K562 (cell line): ENCODE measurements around the gene RBBP4. TPM values are rescaled to one million over a fixed set of nuclear protein-coding genes. Genes with fewer than 3 reads are reported as not detected.

Experiments used
- EGR1 ChIP-seq: fragments of 450-650 bp; conservative IDR thresholded peaks from 2 replicates; pipeline ENCODE4 v1.6.1; 2017; ENCODE audit warnings: mild to moderate bottlenecking
- FOXP1 ChIP-seq: sonication (generic); formaldehyde crosslinking; IDR thresholded peaks from 2 replicates; pipeline ENCODE4 v1.8.0; 2022; ENCODE audit warnings: mild to moderate bottlenecking, missing genetic modification reagents
- GATAD2B ChIP-seq: fragments of 450-650 bp; IDR thresholded peaks from 2 replicates; pipeline ENCODE4 v1.6.1; 2017; ENCODE audit warnings: mild to moderate bottlenecking, borderline replicate concordance
- KLF13 ChIP-seq: fragments of 450-650 bp; IDR thresholded peaks from 2 replicates; pipeline ENCODE4 v1.6.1; 2016; ENCODE audit warnings: missing genetic modification characterization, low read depth, mild to moderate bottlenecking, missing compliant biosample characterization, moderate library complexity, borderline replicate concordance
- RNF2 ChIP-seq: sonication (generic); IDR thresholded peaks from 2 replicates; pipeline ENCODE4 v1.6.1; 2016
- ZBTB7A ChIP-seq: IDR thresholded peaks from 2 replicates; pipeline ENCODE4 v1.6.1; 2011; ENCODE audit warnings: low read depth, mild to moderate bottlenecking, low read length, moderate library complexity, borderline replicate concordance; ENCODE audit not compliant: control insufficient read depth
- ZNF143 ChIP-seq: sonication (generic); formaldehyde crosslinking; IDR thresholded peaks from 2 replicates; pipeline ENCODE4 v1.9.0; 2022; ENCODE audit warnings: mild to moderate bottlenecking, missing genetic modification reagents
- ZNF24 ChIP-seq: fragments of 450-650 bp; IDR thresholded peaks from 2 replicates; pipeline ENCODE4 v1.6.1; 2016
- polyA plus RNA-seq, 8 experiments: library from polyadenylated mRNA; depleted of rRNA in 4 of 8; stranded (reverse) in 5 of 8; unstranded in 3 of 8; fragments of >200 nt; fragmentation: Nextera tagmentation in 2 of 8; fragmentation: Illumina TruSeq in 1 of 8; extraction: Ambion mirVana in 2 of 8; extraction: Trizol in 1 of 8; gene quantifications; 2 replicates each; pipeline versions ENCODE4 v1.2.1 to v1.2.3, GENCODE V29; 2011 to 2014; ENCODE audit warnings: inconsistent platforms in 1 of 8, missing spikeins in 1 of 8
- total RNA-seq, 7 experiments: library from RNA; depleted of rRNA in 6 of 7; stranded (reverse); fragments of >200 nt in 6 of 7; fragmentation: Illumina TruSeq in 2 of 7; extraction: Trizol in 2 of 7; gene quantifications; 2 replicates each; pipeline versions ENCODE4 v1.2.1 to v1.2.3, GENCODE V29; 2011 to 2021; ENCODE audit warnings: low replicate concordance in 1 of 7
- TF ChIP-seq, protein P1 (sequence below), 3 experiments: IDR thresholded peaks in 2 of 3; conservative IDR thresholded peaks in 1 of 3; 2 replicates each; pipeline ENCODE4 v1.5.1; 2011 to 2012; ENCODE audit warnings: low read length in 3 of 3, mild to moderate bottlenecking in 3 of 3, control low read depth in 2 of 3, improper control_type of control experiment in 1 of 3, inconsistent platforms in 1 of 3, low read depth in 1 of 3, mixed read lengths in 1 of 3, moderate library complexity in 1 of 3; ENCODE audit not compliant: insufficient read depth in 2 of 3

The RBBP4 gene
- total and polyA plus RNA-seq, 9 of the 15 experiments (the other 6 are each of a cell fraction or from before 2014, with no cell fraction given), result 185 to 409 (median 259) TPM

DNA sequence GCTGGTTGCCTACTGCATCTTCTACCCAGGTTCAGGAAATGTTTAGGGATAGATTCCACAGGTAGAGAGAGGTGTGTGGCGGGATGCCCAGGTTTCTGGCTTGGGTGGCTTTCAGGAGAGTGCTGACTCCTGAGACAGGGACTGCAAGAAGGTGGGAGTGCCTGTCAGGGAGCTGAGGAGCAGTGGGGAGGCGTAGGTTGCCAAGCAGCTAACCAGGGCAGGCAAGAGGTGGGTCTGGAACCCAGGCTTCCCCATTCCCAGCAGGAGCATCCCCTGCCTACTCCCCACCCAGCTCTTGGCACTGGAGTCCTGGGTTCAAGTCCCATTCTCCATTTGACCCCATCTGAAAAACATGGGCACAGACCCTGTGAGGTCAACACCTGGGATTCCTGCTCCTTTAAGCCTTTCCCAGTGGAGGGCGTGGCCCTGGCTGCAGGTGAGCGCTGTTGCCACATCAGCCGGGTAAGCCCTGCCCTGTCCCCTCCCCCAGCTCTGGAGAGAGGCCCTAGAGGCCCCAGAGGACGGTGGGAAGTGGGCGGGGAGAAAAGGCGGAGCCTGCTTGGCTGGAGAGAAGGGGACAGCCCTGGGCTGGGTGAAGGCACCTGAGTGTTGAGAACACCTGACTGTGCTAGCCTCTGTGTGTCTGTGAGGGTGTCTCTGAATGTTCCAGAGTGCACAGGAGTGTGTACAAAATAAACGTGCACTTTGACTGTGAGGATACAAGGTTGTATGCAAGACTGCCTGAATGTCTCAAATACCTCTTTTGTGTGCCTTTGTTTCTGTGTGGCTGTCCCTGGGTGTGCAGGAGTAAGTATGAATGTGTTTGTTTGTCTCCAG lies 65.5 kb downstream of the RBBP4 start (continued):
- TF ChIP-seq KLF13 (tag), result peak; percentile 86; the same call in 1 of the 2 replicates
- TF ChIP-seq, protein P1, sequence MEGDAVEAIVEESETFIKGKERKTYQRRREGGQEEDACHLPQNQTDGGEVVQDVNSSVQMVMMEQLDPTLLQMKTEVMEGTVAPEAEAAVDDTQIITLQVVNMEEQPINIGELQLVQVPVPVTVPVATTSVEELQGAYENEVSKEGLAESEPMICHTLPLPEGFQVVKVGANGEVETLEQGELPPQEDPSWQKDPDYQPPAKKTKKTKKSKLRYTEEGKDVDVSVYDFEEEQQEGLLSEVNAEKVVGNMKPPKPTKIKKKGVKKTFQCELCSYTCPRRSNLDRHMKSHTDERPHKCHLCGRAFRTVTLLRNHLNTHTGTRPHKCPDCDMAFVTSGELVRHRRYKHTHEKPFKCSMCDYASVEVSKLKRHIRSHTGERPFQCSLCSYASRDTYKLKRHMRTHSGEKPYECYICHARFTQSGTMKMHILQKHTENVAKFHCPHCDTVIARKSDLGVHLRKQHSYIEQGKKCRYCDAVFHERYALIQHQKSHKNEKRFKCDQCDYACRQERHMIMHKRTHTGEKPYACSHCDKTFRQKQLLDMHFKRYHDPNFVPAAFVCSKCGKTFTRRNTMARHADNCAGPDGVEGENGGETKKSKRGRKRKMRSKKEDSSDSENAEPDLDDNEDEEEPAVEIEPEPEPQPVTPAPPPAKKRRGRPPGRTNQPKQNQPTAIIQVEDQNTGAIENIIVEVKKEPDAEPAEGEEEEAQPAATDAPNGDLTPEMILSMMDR (IDR thresholded peaks at IDR 0.05 in 2 of 3, conservative IDR thresholded peaks at IDR 0.05 in 1 of 3; ENCODE audit: insufficient read depth in 2 of 3, low read depth in 1 of 3, low read length in 3 of 3), result peak in 1 of 3 experiments; percentile 23; a peak in 2 of 6 replicates
- no peak for TF ChIP-seq RNF2
- peak; percentile 33 for TF ChIP-seq EGR1
- peak; percentile 58; the same call in 1 of the 2 replicates for TF ChIP-seq ZBTB7A
- peak; percentile 78; the same call in 1 of the 2 replicates for TF ChIP-seq FOXP1 (CRISPR knock-in tag)
- peak; percentile 71 for TF ChIP-seq ZNF143 (CRISPR knock-in tag)
- no peak for TF ChIP-seq ZNF24
- no peak for TF ChIP-seq GATAD2B
